NCI-H128 (cell line): Measurements from ENCODE around the gene HOXC11.

Experiments
- DNase-seq: peaks from one replicate; lab custom pipeline; 2025; ENCODE audit not compliant: unreplicated experiment; lab: John Stamatoyannopoulos, UW

Gene HOXC11

GRCh38 chr12:54007538-54008259 is 34.8 kb downstream of the HOXC11 start:
- no peak for DNase-seq

- no peak for DNase-seq
These were observed 35.3 kb downstream of the HOXC11 start for GRCh38 chr12:54008260-54008552.

GRCh38 chr12:54009171-54010052 is 36.5 kb downstream of the HOXC11 start:
- no peak for DNase-seq

GRCh38 chr12:54010053-54010971 is 37.4 kb downstream of the HOXC11 start:
- no peak for DNase-seq

GRCh38 chr12:54010972-54011664 is 38.2 kb downstream of the HOXC11 start:
- no peak for DNase-seq

- DNase-seq = no peak
These were observed 39.0 kb downstream of the HOXC11 start for GRCh38 chr12:54011665-54012532.

GRCh38 chr12:54012631-54013409 is 39.9 kb downstream of the HOXC11 start:
- no peak for DNase-seq

- DNase-seq = no peak
These were observed 41.6 kb downstream of the HOXC11 start for GRCh38 chr12:54014377-54015017.

- no peak for DNase-seq
These were observed 42.3 kb downstream of the HOXC11 start for GRCh38 chr12:54015018-54015931.

- no peak for DNase-seq
These were observed 43.1 kb downstream of the HOXC11 start for GRCh38 chr12:54016051-54016450.

GRCh38 chr12:54016478-54016964 is 43.6 kb downstream of the HOXC11 start:
- no peak for DNase-seq

- DNase-seq = no peak
These were observed 44.3 kb downstream of the HOXC11 start for GRCh38 chr12:54017027-54017788.

GRCh38 chr12:54017878-54018467 is 45.0 kb downstream of the HOXC11 start:
- DNase-seq = peak; percentile 50

GRCh38 chr12:54018468-54018984 is 45.6 kb downstream of the HOXC11 start:
- no peak for DNase-seq

- no peak for DNase-seq
These were observed 46.3 kb downstream of the HOXC11 start for GRCh38 chr12:54019091-54019811.
